Endodermal cell (in vitro differentiated cells): ENCODE measurements around the gene C2CD4C. TPM values are rescaled to one million over a fixed set of nuclear protein-coding genes. Genes with fewer than 3 reads are reported as not detected.
"Not testable (repeated sequence)": the region's sequence is repeated elsewhere in the genome, so short reads cannot be mapped to it uniquely, and the experiment has no call there.

Experiments
- DNase-seq: peaks from one replicate; pipeline ENCODE4 v3.0.0-alpha.2; 2017
- H3K27ac ChIP-seq: 2 replicates; pipeline ENCODE4 v1.5.1; 2013; ENCODE audit warnings: mild to moderate bottlenecking, low read depth, low read length, moderate library complexity
- H3K27me3 ChIP-seq: 2 replicates; pipeline ENCODE4 v1.6.1; 2013; ENCODE audit warnings: mild to moderate bottlenecking, low read length, moderate library complexity; ENCODE audit not compliant: insufficient read depth, control insufficient read depth, poor library complexity, severe bottlenecking
- H3K36me3 ChIP-seq: 2 replicates; pipeline ENCODE4 v1.7.0; 2013; ENCODE audit warnings: mild to moderate bottlenecking, low read length, moderate library complexity; ENCODE audit not compliant: control insufficient read depth, insufficient read depth
- H3K4me1 ChIP-seq: one replicate; pipeline ENCODE4 v1.7.0; 2013; ENCODE audit warnings: low read length; ENCODE audit not compliant: control insufficient read depth, insufficient read depth
- H3K4me3 ChIP-seq: 2 replicates; pipeline ENCODE4 v1.5.1; 2013; ENCODE audit warnings: mild to moderate bottlenecking, low read length, moderate library complexity
- H3K9ac ChIP-seq: 2 replicates; pipeline ENCODE4 v1.6.1; 2013; ENCODE audit warnings: mild to moderate bottlenecking, low read length, moderate library complexity; ENCODE audit not compliant: poor library complexity, severe bottlenecking; ENCODE audit errors: extremely low read depth
- H3K9me3 ChIP-seq: 2 replicates; pipeline ENCODE4 v1.6.1; 2013; ENCODE audit warnings: mild to moderate bottlenecking, low read length, moderate library complexity; ENCODE audit not compliant: control insufficient read depth
- H3K27ac Mint-ChIP-seq: 2 replicates; pipeline ENCODE4 v1.8.0; 2020; ENCODE audit warnings: mixed read lengths
- H3K27me3 Mint-ChIP-seq: 2 replicates; pipeline ENCODE4 v1.8.0; 2021; ENCODE audit warnings: mild to moderate bottlenecking, mixed read lengths; ENCODE audit not compliant: insufficient read depth
- H3K36me3 Mint-ChIP-seq: 2 replicates; pipeline ENCODE4 v1.8.0; 2020; ENCODE audit warnings: low read depth, mixed read lengths
- H3K4me1 Mint-ChIP-seq: 2 replicates; pipeline ENCODE4 v1.8.0; 2020; ENCODE audit warnings: mixed read lengths
- H3K4me3 Mint-ChIP-seq: 2 replicates; pipeline ENCODE4 v1.8.0; 2020; ENCODE audit warnings: mild to moderate bottlenecking, moderate library complexity, mixed read lengths
- H3K9me3 Mint-ChIP-seq: 2 replicates; pipeline ENCODE4 v1.8.0; 2020; ENCODE audit warnings: mild to moderate bottlenecking, mixed read lengths
- CTCF ChIP-seq: fragments of 200-600 bp; sonication (generic); conservative IDR thresholded peaks from 2 replicates; pipeline ENCODE4 v1.5.0; 2021; ENCODE audit warnings: antibody characterized with exemption, mild to moderate bottlenecking
- WGBS, 2 experiments: methylation state at CpG; one replicate each; pipeline versions ENCODE4 v1.1.5 to v1.1.7; 2013; ENCODE audit warnings: missing lambda C conversion rate in 2 of 2, mixed read lengths in 1 of 2; ENCODE audit not compliant: insufficient coverage in 1 of 2, insufficient read length in 1 of 2; 5-methylcytosine and 5-hydroxymethylcytosine counted together
- total RNA-seq, 2 donors: library from RNA; stranded (reverse); fragmentation: NEBNext Ultra II Directional in 1 of 2; extraction: Animal tissue kit (Norgen Biotek cat#: 25700) in 1 of 2; gene quantifications; 2 replicates in 1 of 2; 3 replicates in 1 of 2; pipeline ENCODE4 v1.2.1, GENCODE V29; 2021

The C2CD4C gene
- total RNA-seq, 2 donors from 2014 or later: 5.6 to 25.0 TPM

DNA sequence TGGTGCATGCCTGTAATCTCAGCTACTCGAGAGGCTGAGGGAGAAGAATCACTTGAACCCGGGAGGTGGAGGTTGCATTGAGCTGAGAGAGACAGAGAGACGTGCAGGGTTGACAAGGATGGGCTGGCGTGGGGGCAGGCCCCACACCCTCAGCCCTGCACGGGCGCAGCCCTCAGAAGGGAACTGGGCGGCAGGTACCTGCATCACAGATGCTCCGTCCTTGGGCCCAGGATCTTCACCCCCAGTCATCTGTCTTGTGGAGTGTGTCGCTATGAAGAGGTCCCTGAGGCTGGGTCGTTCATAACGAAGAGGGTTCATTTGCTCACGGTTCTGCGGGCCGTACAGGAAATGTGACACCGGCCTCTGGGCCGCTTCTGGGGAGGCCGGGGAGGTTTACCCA lies 20.3 kb downstream of the C2CD4C start:
- peaks cover 6% of the 10 kb centered on the region for H3K9me3 Mint-ChIP-seq
- H3K27ac Mint-ChIP-seq: no peak overlapping the region
- Histone ChIP-seq H3K9me3 (no peaks in the 10 kb centered on the region), H3K27ac (no peak overlapping the region), H3K9ac (no peak overlapping the region), H3K4me1 (peaks cover 6% of the 10 kb centered on the region), H3K4me3 (no peak overlapping the region), H3K27me3 (no peaks in the 10 kb centered on the region), H3K36me3 (no peaks in the 10 kb centered on the region)
- H3K4me1 Mint-ChIP-seq: peaks cover 38% of the 10 kb centered on the region
- 91 to 96% methylated on average over 17 of the region's 17 CpGs for WGBS, 2 experiments
- H3K4me3 Mint-ChIP-seq: no peak overlapping the region
- TF ChIP-seq CTCF: no peak
- peaks cover 17% of the 10 kb centered on the region for H3K27me3 Mint-ChIP-seq
- no peaks in the 10 kb centered on the region for H3K36me3 Mint-ChIP-seq
- DNase-seq: no peak

DNA sequence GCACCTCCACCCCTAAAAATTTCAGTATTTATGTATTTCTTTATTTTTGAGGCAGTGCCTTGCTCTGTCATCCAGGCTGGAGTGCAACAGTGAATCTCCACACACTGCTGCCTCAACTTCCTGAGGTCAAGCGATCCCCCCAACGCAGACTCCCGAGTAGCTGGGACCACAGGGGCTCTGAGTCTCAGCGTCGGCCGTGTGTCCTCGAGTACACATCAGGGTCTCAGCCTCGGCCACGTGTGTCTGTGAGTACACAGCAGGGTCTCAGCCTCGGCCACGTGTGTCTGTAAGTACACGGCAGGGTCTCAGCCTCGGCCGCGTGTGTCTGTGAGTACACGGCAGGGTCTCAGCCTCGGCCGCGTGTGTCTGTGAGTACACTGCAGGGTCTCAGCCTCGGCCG lies 21.2 kb downstream of the C2CD4C start:
- DNase-seq: no peak
- Mint-ChIP-seq H3K9me3 (no peaks in the 10 kb centered on the region), H3K36me3 (no peaks in the 10 kb centered on the region), H3K27ac (peak overlapping the region; percentile 95), H3K4me1 (peaks cover 38% of the 10 kb centered on the region), H3K4me3 (peak overlapping the region; percentile 28), H3K27me3 (peaks cover 16% of the 10 kb centered on the region)
- Histone ChIP-seq H3K4me3 (no peak overlapping the region), H3K9me3 (no peaks in the 10 kb centered on the region), H3K36me3 (no peaks in the 10 kb centered on the region), H3K9ac (no peak overlapping the region), H3K27me3 (no peaks in the 10 kb centered on the region), H3K4me1 (peaks cover 6% of the 10 kb centered on the region), H3K27ac (no peak overlapping the region)
- 91 to 95% methylated on average over 3 to 15 of the region's 21 CpGs for WGBS, 2 experiments
- TF ChIP-seq CTCF: no peak

DNA sequence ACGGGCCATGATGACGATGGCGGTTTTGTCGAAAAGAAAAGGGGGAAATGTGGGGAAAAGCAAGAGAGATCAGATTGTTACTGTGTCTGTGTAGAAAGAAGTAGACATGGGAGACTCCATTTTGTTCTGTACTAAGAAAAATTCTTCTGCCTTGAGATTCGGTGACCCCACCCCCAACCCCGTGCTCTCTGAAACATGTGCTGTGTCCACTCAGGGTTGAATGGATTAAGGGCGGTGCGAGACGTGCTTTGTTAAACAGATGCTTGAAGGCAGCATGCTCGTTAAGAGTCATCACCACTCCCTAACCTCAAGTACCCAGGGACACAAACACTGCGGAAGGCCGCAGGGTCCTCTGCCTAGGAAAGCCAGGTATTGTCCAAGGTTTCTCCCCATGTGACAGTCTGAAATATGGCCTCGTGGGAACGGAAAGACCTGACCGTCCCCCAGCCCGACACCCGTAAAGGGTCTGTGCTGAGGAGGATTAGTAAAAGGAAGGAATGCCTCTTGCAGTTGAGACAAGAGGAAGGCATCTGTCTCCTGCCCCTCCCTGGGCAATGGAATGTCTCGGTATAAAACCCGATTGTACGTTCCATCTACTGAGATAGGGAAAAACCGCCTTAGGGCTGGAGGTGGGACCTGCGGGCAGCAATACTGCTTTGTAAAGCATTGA lies 22.2 kb downstream of the C2CD4C start:
- H3K4me3 ChIP-seq, H3K36me3 Mint-ChIP-seq, H3K27ac ChIP-seq, H3K27me3 ChIP-seq, H3K9ac ChIP-seq, H3K36me3 ChIP-seq, H3K9me3 Mint-ChIP-seq, H3K9me3 ChIP-seq, H3K4me1 ChIP-seq: not testable (repeated sequence)
- H3K27ac Mint-ChIP-seq: peak overlapping the region; percentile 92
- DNase-seq: peak; percentile 90
- H3K4me3 Mint-ChIP-seq: peak overlapping the region; percentile 32
- peaks cover 38% of the 10 kb centered on the region for H3K4me1 Mint-ChIP-seq
- H3K27me3 Mint-ChIP-seq: peaks cover 11% of the 10 kb centered on the region
- WGBS, 2 experiments: 28% methylated on average over 13 of the region's 22 CpGs; no CpG with 5 or more reads in 1 of the 2 experiments

DNA sequence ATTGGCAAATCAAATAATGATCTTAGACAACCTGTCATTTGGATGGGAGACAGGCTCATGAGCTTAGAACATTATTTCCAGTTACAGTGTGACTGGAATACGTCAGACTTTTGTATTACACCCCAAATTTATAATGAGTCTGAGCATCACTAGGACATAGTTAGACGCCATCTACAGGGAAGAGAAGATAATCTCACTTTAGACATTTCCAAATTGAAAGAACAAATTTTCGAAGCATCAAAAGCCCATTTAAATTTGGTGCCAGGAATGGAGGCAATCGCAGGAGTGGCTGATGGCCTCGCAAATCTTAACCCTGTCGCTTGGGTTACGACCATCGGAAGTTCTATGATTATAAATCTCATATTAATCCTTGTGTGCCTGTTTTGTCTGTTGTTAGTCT lies 22.8 kb downstream of the C2CD4C start:
- H3K27me3 ChIP-seq, H3K36me3 ChIP-seq, H3K9me3 ChIP-seq, H3K36me3 Mint-ChIP-seq, DNase-seq, H3K4me1 ChIP-seq, H3K9me3 Mint-ChIP-seq, H3K9ac ChIP-seq, H3K27me3 Mint-ChIP-seq, H3K4me3 ChIP-seq, H3K27ac ChIP-seq: not testable (repeated sequence)
- peaks cover 38% of the 10 kb centered on the region for H3K4me1 Mint-ChIP-seq
- TF ChIP-seq CTCF: peak; percentile 46
- WGBS, 2 experiments: 92 to 95% methylated on average over 7 of the region's 8 CpGs
- H3K27ac Mint-ChIP-seq: peak overlapping the region; percentile 92
- peak overlapping the region; percentile 32 for H3K4me3 Mint-ChIP-seq
